GM21576 (cell line): ENCODE results near the gene SERPINE2.

Experiments
- ATAC-seq: cut with Tn5 transposase; IDR thresholded peaks from one replicate; pipeline ENCODE4 v1.9.1; 2021; ENCODE audit warnings: mild to moderate bottlenecking, moderate library complexity; ENCODE audit not compliant: unreplicated experiment

SERPINE2 gene

GRCh38 chr2:224046752-224047151 is 7.7 kb upstream of the SERPINE2 start:
- no peak for ATAC-seq

- ATAC-seq, result no peak
Measured at GRCh38 chr2:224042191-224042696, 3.2 kb upstream of the SERPINE2 start.

- no peak for ATAC-seq
Measured at GRCh38 chr2:224041554-224041953, 2.5 kb upstream of the SERPINE2 start.

GRCh38 chr2:224040753-224041152 is 1.7 kb upstream of the SERPINE2 start:
- ATAC-seq, result no peak

GRCh38 chr2:224039770-224040440 is 819 bp upstream of the SERPINE2 start:
- ATAC-seq, result peak; percentile 20

- ATAC-seq, result peak; percentile 18
Measured at GRCh38 chr2:224038830-224039079, 331 bp downstream of the SERPINE2 start.

- ATAC-seq, result peak; percentile 58
Measured at GRCh38 chr2:224038049-224038829, 847 bp downstream of the SERPINE2 start.

GRCh38 chr2:224036731-224037361 is 2.2 kb downstream of the SERPINE2 start:
- ATAC-seq, result no peak

- ATAC-seq, result no peak
Measured at GRCh38 chr2:224034017-224034416, 5.1 kb downstream of the SERPINE2 start.

GRCh38 chr2:224033601-224034000 is 5.5 kb downstream of the SERPINE2 start:
- ATAC-seq, result no peak

GRCh38 chr2:224032283-224032682 is 6.8 kb downstream of the SERPINE2 start:
- no peak for ATAC-seq

- no peak for ATAC-seq
Measured at GRCh38 chr2:224031358-224031970, 7.6 kb downstream of the SERPINE2 start.

GRCh38 chr2:224030786-224031185 is 8.3 kb downstream of the SERPINE2 start:
- no peak for ATAC-seq

- ATAC-seq, result no peak
Measured at GRCh38 chr2:224029876-224030275, 9.2 kb downstream of the SERPINE2 start.

GRCh38 chr2:224027931-224028330 is 11.2 kb downstream of the SERPINE2 start:
- ATAC-seq, result no peak

- ATAC-seq, result no peak
Measured at GRCh38 chr2:224027070-224027469, 12.0 kb downstream of the SERPINE2 start.

GRCh38 chr2:224025874-224026273 is 13.2 kb downstream of the SERPINE2 start:
- peak; percentile 91 for ATAC-seq

GRCh38 chr2:224024270-224024669 is 14.8 kb downstream of the SERPINE2 start:
- ATAC-seq, result no peak

GRCh38 chr2:224023188-224023587 is 15.9 kb downstream of the SERPINE2 start:
- ATAC-seq, result no peak

- ATAC-seq, result no peak
Measured at GRCh38 chr2:224022486-224022885, 16.6 kb downstream of the SERPINE2 start.

GRCh38 chr2:224020523-224020922 is 18.6 kb downstream of the SERPINE2 start:
- ATAC-seq, result no peak

- no peak for ATAC-seq
Measured at GRCh38 chr2:224017957-224018356, 21.1 kb downstream of the SERPINE2 start.
